Nephron (organoid): ENCODE measurements around the gene GALNT1.

Experiments
- H3K27ac Mint-ChIP-seq, 3 experiments: 2 replicates each; pipeline ENCODE4 v1.8.0; 2020; ENCODE audit warnings: mixed read lengths in 3 of 3, mild to moderate bottlenecking in 2 of 3, moderate library complexity in 1 of 3
- H3K27me3 Mint-ChIP-seq: 2 replicates; pipeline ENCODE4 v1.8.0; 2021; ENCODE audit warnings: low read depth, mild to moderate bottlenecking, moderate library complexity, mixed read lengths
- H3K36me3 Mint-ChIP-seq: 2 replicates; pipeline ENCODE4 v1.8.0; 2020; ENCODE audit warnings: low read depth, mixed read lengths
- H3K4me1 Mint-ChIP-seq: 2 replicates; pipeline ENCODE4 v1.8.0; 2020; ENCODE audit warnings: mixed read lengths
- H3K4me3 Mint-ChIP-seq, 3 experiments: 2 replicates each; pipeline ENCODE4 v1.8.0; 2020; ENCODE audit warnings: mild to moderate bottlenecking in 3 of 3, mixed read lengths in 3 of 3, moderate library complexity in 2 of 3
- H3K9me3 Mint-ChIP-seq: 2 replicates; pipeline ENCODE4 v1.8.0; 2020; ENCODE audit warnings: mixed read lengths
- CTCF ChIP-seq, 3 experiments: fragments of 200-600 bp; sonication (generic); IDR thresholded peaks; one replicate each; pipeline ENCODE4 v1.5.0; 2021; ENCODE audit warnings: antibody characterized with exemption in 3 of 3; ENCODE audit not compliant: unreplicated experiment in 3 of 3

The GALNT1 gene

GRCh38 chr18:35616664-35617423 lies 35.3 kb downstream of the GALNT1 start:
- H3K4me3 Mint-ChIP-seq: no peak overlapping the region
- no peaks in the 10 kb centered on the region for H3K27me3 Mint-ChIP-seq
- H3K27ac Mint-ChIP-seq: no peak overlapping the region
- H3K36me3 Mint-ChIP-seq: peaks cover 8% of the 10 kb centered on the region
- no peak for TF ChIP-seq CTCF (IDR thresholded peaks at IDR 0.05; ENCODE audit: unreplicated experiment in 3 of 3)
- no peaks in the 10 kb centered on the region for H3K4me1 Mint-ChIP-seq
- H3K9me3 Mint-ChIP-seq: no peaks in the 10 kb centered on the region

DNA sequence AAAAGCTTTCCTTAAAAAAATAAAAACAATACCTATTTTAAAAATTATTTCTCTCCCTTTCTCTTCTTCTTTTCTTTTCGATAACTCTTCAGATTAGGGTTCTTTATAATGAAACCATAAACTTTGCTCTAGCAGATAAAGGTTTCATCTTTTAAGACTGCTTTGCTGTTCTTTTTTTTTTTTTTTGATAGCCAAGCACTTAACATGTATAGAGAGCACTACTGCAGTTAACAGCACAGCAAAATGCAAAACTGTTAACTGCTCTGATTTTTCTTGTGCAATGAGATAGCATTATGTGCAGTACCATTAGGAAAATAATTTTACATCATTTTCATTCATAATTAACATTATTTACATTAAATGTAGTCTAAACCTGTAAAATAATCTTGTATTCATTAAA lies 36.3 kb downstream of the GALNT1 start:
- Mint-ChIP-seq H3K4me3 (no peak overlapping the region), H3K27ac (no peak overlapping the region), H3K9me3 (peaks cover 6% of the 10 kb centered on the region), H3K36me3 (peaks cover 15% of the 10 kb centered on the region), H3K27me3 (no peaks in the 10 kb centered on the region), H3K4me1 (no peaks in the 10 kb centered on the region)
- no peak for TF ChIP-seq CTCF (IDR thresholded peaks at IDR 0.05; ENCODE audit: unreplicated experiment in 3 of 3)

DNA sequence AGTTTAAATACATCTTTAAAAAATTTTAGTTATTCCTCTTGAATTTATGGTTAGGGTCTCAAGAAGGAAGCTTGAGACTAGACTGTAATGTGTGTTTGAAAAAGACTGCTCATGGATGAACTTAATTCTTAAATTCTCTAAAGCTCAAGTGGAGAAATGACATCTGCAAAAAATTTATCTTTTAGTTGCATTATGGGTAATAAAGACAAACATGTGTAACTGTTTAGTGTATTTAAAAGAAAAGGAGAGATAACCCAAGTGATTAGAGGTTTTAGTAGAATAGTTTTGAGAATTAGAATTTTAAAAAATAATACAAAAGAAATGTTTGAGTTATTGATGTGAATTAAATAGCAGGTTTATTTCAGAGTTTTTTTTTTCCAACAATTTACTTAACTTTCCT lies 36.7 kb downstream of the GALNT1 start:
- H3K36me3 Mint-ChIP-seq: peaks cover 19% of the 10 kb centered on the region
- H3K27ac Mint-ChIP-seq: no peak overlapping the region
- H3K9me3 Mint-ChIP-seq: peaks cover 9% of the 10 kb centered on the region
- H3K27me3 Mint-ChIP-seq: no peaks in the 10 kb centered on the region
- no peak for TF ChIP-seq CTCF (IDR thresholded peaks at IDR 0.05; ENCODE audit: unreplicated experiment in 3 of 3)
- H3K4me3 Mint-ChIP-seq: no peak overlapping the region
- no peaks in the 10 kb centered on the region for H3K4me1 Mint-ChIP-seq

DNA sequence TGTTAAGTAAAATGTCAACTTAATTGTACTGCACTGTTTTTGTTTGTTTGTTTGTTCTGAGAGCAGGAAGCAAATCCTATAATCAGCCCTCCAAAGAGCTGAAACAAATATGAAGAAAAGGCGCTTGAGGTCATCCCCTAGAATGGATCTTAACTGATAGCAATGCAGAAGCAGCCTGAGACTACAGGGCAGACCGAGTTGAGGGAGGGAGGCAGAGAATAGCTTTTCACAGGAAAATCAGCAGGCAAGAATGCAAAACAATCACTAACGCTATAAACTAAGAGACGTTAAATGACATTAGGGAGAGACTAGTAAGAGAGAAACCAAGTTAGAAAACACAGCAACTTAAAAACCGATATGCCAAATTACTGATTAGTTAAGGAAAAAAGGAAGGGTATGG lies 37.2 kb downstream of the GALNT1 start:
- no peaks in the 10 kb centered on the region for H3K4me1 Mint-ChIP-seq
- H3K27ac Mint-ChIP-seq: no peak overlapping the region
- H3K4me3 Mint-ChIP-seq: no peak overlapping the region
- no peak for TF ChIP-seq CTCF (IDR thresholded peaks at IDR 0.05; ENCODE audit: unreplicated experiment in 3 of 3)
- peaks cover 23% of the 10 kb centered on the region for H3K36me3 Mint-ChIP-seq
- no peaks in the 10 kb centered on the region for H3K27me3 Mint-ChIP-seq
- peaks cover 13% of the 10 kb centered on the region for H3K9me3 Mint-ChIP-seq

DNA sequence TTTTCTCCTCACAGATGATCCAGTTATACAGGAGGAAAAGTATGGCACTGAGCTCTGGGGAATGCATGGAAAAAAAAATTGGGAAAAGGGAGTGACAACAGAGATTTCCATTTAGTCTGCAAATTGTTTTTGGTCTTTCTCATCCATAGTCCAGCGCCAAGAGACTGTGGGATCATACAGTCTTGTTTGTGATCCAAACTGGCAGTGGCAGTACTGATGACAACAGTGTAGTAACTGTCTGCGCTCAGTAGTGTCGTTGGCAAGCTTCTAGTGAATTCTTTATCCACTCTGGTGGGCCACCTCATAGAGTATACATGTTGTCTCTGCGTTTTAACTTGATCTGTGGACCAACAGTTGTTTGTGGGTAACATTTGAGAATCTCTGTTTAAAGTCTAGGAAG lies 37.9 kb downstream of the GALNT1 start:
- H3K9me3 Mint-ChIP-seq: peaks cover 19% of the 10 kb centered on the region
- no peak for TF ChIP-seq CTCF (IDR thresholded peaks at IDR 0.05; ENCODE audit: unreplicated experiment in 3 of 3)
- H3K4me1 Mint-ChIP-seq: no peaks in the 10 kb centered on the region
- H3K36me3 Mint-ChIP-seq: peaks cover 29% of the 10 kb centered on the region
- no peak overlapping the region for H3K4me3 Mint-ChIP-seq
- H3K27me3 Mint-ChIP-seq: no peaks in the 10 kb centered on the region
- no peak overlapping the region for H3K27ac Mint-ChIP-seq

- no peak overlapping the region for H3K4me3 Mint-ChIP-seq
- no peaks in the 10 kb centered on the region for H3K27me3 Mint-ChIP-seq
- no peaks in the 10 kb centered on the region for H3K4me1 Mint-ChIP-seq
- TF ChIP-seq CTCF (IDR thresholded peaks at IDR 0.05; ENCODE audit: unreplicated experiment in 3 of 3): no peak
- peaks cover 20% of the 10 kb centered on the region for H3K9me3 Mint-ChIP-seq
- H3K27ac Mint-ChIP-seq: no peak overlapping the region
- peaks cover 31% of the 10 kb centered on the region for H3K36me3 Mint-ChIP-seq
These were observed 38.4 kb downstream of the GALNT1 start for GRCh38 chr18:35619941-35620340.
